HG03558 (cell line): ENCODE results near the gene ERC1.
"Not testable (repeated sequence)": the region's sequence is repeated elsewhere in the genome, so short reads cannot be mapped to it uniquely, and the experiment has no call there.

Source experiments
- ATAC-seq: cut with Tn5 transposase; IDR thresholded peaks from one replicate; pipeline ENCODE4 v1.9.1; 2021; ENCODE audit warnings: moderate number of reproducible peaks; ENCODE audit not compliant: unreplicated experiment; ENCODE audit errors: extremely low read depth

ERC1 gene

GRCh38 chr12:1174659-1175058 lies 183.6 kb downstream of the ERC1 start:
- no peak for ATAC-seq

- no peak for ATAC-seq
Observed at GRCh38 chr12:1176191-1176590, 185.2 kb downstream of the ERC1 start.

- ATAC-seq, result no peak
Observed at GRCh38 chr12:1179128-1179527, 188.1 kb downstream of the ERC1 start.

GRCh38 chr12:1182069-1182468 lies 191.0 kb downstream of the ERC1 start:
- ATAC-seq, result no peak

- no peak for ATAC-seq
Observed at GRCh38 chr12:1184402-1184801, 193.4 kb downstream of the ERC1 start.

- ATAC-seq, result no peak
Observed at GRCh38 chr12:1185460-1186182, 194.6 kb downstream of the ERC1 start.

GRCh38 chr12:1186298-1186697 lies 195.3 kb downstream of the ERC1 start:
- ATAC-seq, result no peak

GRCh38 chr12:1188016-1188415 lies 197.0 kb downstream of the ERC1 start:
- no peak for ATAC-seq

- no peak for ATAC-seq
Observed at GRCh38 chr12:1189163-1189562, 198.1 kb downstream of the ERC1 start.

- no peak for ATAC-seq
Observed at GRCh38 chr12:1195513-1195912, 204.5 kb downstream of the ERC1 start.

- ATAC-seq, result no peak
Observed at GRCh38 chr12:1197264-1198018, 206.4 kb downstream of the ERC1 start.

GRCh38 chr12:1198854-1199253 lies 207.8 kb downstream of the ERC1 start:
- ATAC-seq, result not testable (repeated sequence)

- ATAC-seq, result no peak
Observed at GRCh38 chr12:1199700-1200099, 208.7 kb downstream of the ERC1 start.

GRCh38 chr12:1201030-1201429 lies 210.0 kb downstream of the ERC1 start:
- ATAC-seq, result no peak

GRCh38 chr12:1201886-1202285 lies 210.9 kb downstream of the ERC1 start:
- no peak for ATAC-seq

GRCh38 chr12:1203735-1204019 lies 212.7 kb downstream of the ERC1 start:
- ATAC-seq, result no peak

GRCh38 chr12:1204581-1205121 lies 213.6 kb downstream of the ERC1 start:
- peak; percentile 59 for ATAC-seq

GRCh38 chr12:1205512-1206060 lies 214.6 kb downstream of the ERC1 start:
- no peak for ATAC-seq

- no peak for ATAC-seq
Observed at GRCh38 chr12:1206118-1206734, 215.2 kb downstream of the ERC1 start.

GRCh38 chr12:1207276-1207675 lies 216.3 kb downstream of the ERC1 start:
- no peak for ATAC-seq

- not testable (repeated sequence) for ATAC-seq
Observed at GRCh38 chr12:1208719-1209118, 217.7 kb downstream of the ERC1 start.
